Measurements from ENCODE around the gene OSBPL9. TPM values are rescaled to one million over a fixed set of nuclear protein-coding genes. Genes with fewer than 3 reads are reported as not detected.

Gene OSBPL9
- total RNA-seq, 2 experiments from 2014 or later: 58.6 to 87.8 TPM

- Histone ChIP-seq H3K4me1 (ENCODE audit: insufficient read depth, low read length, poor library complexity, severe bottlenecking) (no peaks in the 10 kb centered on the region), H4K20me1 (ENCODE audit: insufficient read depth, low read length) (no peaks in the 10 kb centered on the region), H3K9me3 (ENCODE audit: low read length) (no peaks in the 10 kb centered on the region), H3K36me3 (ENCODE audit: insufficient read depth, low read length) (no peaks in the 10 kb centered on the region), H3K9me2 (ENCODE audit: insufficient read depth, low read length) (no peaks in the 10 kb centered on the region), H3K4me3 (ENCODE audit: low read depth, low read length, poor library complexity, severe bottlenecking) (no peak overlapping the region), H3K4me2 (ENCODE audit: low read length) (no peak overlapping the region), H3K79me2 (ENCODE audit: insufficient read depth, low read depth, low read length) (no peaks in the 10 kb centered on the region), H3K27ac (ENCODE audit: low read depth, low read length, poor library complexity, severe bottlenecking) (no peak overlapping the region), H2AFZ (ENCODE audit: low read length) (no peak overlapping the region)
- intact Hi-C loops (cut with micrococcal nuclease; ENCODE audit: unreplicated experiment): loop anchor here (5.0 kb wide), 1 partner anchor 927 kb away; no protein-coding TSS in a partner anchor
- no TSS peak for BruUV-seq (replicated peaks)
- CTCF ChIA-PET (ENCODE audit: unreplicated experiment): interaction anchor here (1.2 kb wide), 1 partner anchor 14 kb away, joined by 4 read pairs; no protein-coding TSS in a partner anchor
- no peak for DNase-seq (ENCODE audit: low spot score)
- POLR2A ChIA-PET: interaction anchor here (0.7 kb wide), 1 partner anchor 106 kb away, joined by 3 read pairs; no protein-coding TSS in a partner anchor
- TF ChIP-seq EZH2phosphoT487 (IDR thresholded peaks at IDR 0.05; ENCODE audit: borderline replicate concordance, low read depth, low read length) (no peak), CTCF (conservative IDR thresholded peaks at IDR 0.05; ENCODE audit: low read length) (no peak)
Measured at GRCh38 chr1:51684776-51685175, 67.9 kb downstream of the OSBPL9 start.

GRCh38 chr1:51686450-51686849, 69.6 kb downstream of the OSBPL9 start:
- Histone ChIP-seq H3K79me2 (ENCODE audit: insufficient read depth, low read depth, low read length) (no peaks in the 10 kb centered on the region), H3K4me3 (ENCODE audit: low read depth, low read length, poor library complexity, severe bottlenecking) (no peak overlapping the region), H3K4me1 (ENCODE audit: insufficient read depth, low read length, poor library complexity, severe bottlenecking) (no peaks in the 10 kb centered on the region), H4K20me1 (ENCODE audit: insufficient read depth, low read length) (no peaks in the 10 kb centered on the region), H3K9me3 (ENCODE audit: low read length) (no peaks in the 10 kb centered on the region), H3K9me2 (ENCODE audit: insufficient read depth, low read length) (no peaks in the 10 kb centered on the region), H3K36me3 (ENCODE audit: insufficient read depth, low read length) (no peaks in the 10 kb centered on the region), H3K27ac (ENCODE audit: low read depth, low read length, poor library complexity, severe bottlenecking) (no peak overlapping the region), H2AFZ (ENCODE audit: low read length) (no peak overlapping the region), H3K4me2 (ENCODE audit: low read length) (no peak overlapping the region)
- intact Hi-C loops (cut with micrococcal nuclease; ENCODE audit: unreplicated experiment): no loop called here
- no peak for TF ChIP-seq EZH2phosphoT487 (IDR thresholded peaks at IDR 0.05; ENCODE audit: borderline replicate concordance, low read depth, low read length)
- TF ChIP-seq CTCF (conservative IDR thresholded peaks at IDR 0.05; ENCODE audit: low read length): no peak
- ChIA-PET POLR2A (no interaction called here), CTCF (ENCODE audit: unreplicated experiment) (no interaction called here)
- DNase-seq (ENCODE audit: low spot score): no peak
- no TSS peak for BruUV-seq (replicated peaks)

GRCh38 chr1:51689075-51689440, 72.2 kb downstream of the OSBPL9 start:
- ChIA-PET POLR2A (interaction anchor here (0.6 kb wide), 1 partner anchor 570 kb away, joined by 4 read pairs; no protein-coding TSS in a partner anchor), CTCF (ENCODE audit: unreplicated experiment) (no interaction called here)
- Histone ChIP-seq H3K4me1 (ENCODE audit: insufficient read depth, low read length, poor library complexity, severe bottlenecking) (no peaks in the 10 kb centered on the region), H2AFZ (ENCODE audit: low read length) (no peak overlapping the region), H3K9me3 (ENCODE audit: low read length) (no peaks in the 10 kb centered on the region), H4K20me1 (ENCODE audit: insufficient read depth, low read length) (no peaks in the 10 kb centered on the region), H3K27ac (ENCODE audit: low read depth, low read length, poor library complexity, severe bottlenecking) (no peak overlapping the region), H3K9me2 (ENCODE audit: insufficient read depth, low read length) (no peaks in the 10 kb centered on the region), H3K36me3 (ENCODE audit: insufficient read depth, low read length) (no peaks in the 10 kb centered on the region), H3K79me2 (ENCODE audit: insufficient read depth, low read depth, low read length) (no peaks in the 10 kb centered on the region), H3K4me2 (ENCODE audit: low read length) (no peak overlapping the region), H3K4me3 (ENCODE audit: low read depth, low read length, poor library complexity, severe bottlenecking) (no peak overlapping the region)
- TF ChIP-seq CTCF (conservative IDR thresholded peaks at IDR 0.05; ENCODE audit: low read length) (no peak), EZH2phosphoT487 (IDR thresholded peaks at IDR 0.05; ENCODE audit: borderline replicate concordance, low read depth, low read length) (no peak)
- intact Hi-C loops (cut with micrococcal nuclease; ENCODE audit: unreplicated experiment): no loop called here
- no peak for DNase-seq (ENCODE audit: low spot score)
- no TSS peak for BruUV-seq (replicated peaks)

All from OCI-LY7 (cell line).